ENCODE measurements around the gene CNNM4.
A peak's percentile ranks its signal among the peaks of the same experiment; 100 is the strongest.
"Not testable (repeated sequence)": the region's sequence is repeated elsewhere in the genome, so short reads cannot be mapped to it uniquely, and the experiment has no call there.

CNNM4 gene

DNA sequence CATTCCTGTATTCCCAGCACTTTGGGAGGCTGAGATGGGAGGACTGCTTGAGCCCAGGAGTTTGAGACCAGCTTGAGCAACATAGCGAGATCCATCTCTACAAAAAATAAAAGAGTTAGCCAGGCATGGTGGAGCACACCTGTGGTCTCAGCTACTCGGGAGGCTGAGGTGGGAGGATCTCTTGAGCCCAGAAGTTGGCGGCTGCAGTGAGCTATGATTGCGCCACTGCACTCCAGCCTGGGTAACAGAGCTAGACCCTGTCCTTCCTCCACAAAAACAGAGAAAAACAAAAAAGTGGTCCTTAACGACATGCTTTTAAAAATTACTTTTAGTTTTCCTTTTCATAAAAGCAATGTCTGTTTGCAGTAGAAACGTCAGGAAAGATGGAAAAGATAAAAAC lies 35.8 kb downstream of the CNNM4 start:
- not testable (repeated sequence) for H3K27ac Mint-ChIP-seq; H3K4me3 Mint-ChIP-seq; H3K36me3 Mint-ChIP-seq; H3K9me3 Mint-ChIP-seq (ENCODE audit: low read depth); H3K27me3 Mint-ChIP-seq; H3K4me1 Mint-ChIP-seq (ENCODE audit: low read depth)

DNA sequence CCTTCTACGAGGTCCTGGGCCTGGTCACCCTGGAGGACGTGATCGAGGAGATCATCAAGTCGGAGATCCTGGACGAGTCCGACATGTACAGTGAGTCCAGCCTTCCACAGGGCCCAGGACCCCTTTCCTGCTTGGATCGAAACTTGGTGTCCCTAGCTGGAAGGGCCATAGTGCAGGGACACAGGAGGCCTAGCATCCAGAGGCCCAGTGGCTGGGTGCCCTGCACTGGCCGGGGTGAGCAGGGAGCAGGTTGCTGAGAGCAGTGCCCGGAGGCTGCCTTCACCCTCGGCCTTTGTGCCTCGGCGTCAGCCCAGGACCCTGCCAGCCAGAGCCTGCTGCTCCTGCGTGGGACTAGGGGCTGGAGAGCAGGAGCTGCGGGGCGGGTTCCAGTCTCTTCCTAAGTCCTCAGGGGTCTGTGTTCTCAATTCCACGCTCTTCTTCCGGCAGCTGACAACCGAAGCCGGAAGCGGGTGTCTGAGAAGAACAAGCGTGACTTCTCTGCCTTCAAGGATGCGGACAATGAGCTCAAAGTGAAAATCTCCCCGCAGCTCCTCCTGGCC lies 36.4 kb downstream of the CNNM4 start:
- Mint-ChIP-seq H3K36me3 (peaks cover 3% of the 10 kb centered on the region), H3K4me3 (no peak overlapping the region), H3K27me3 (no peaks in the 10 kb centered on the region), H3K27ac (no peak overlapping the region), H3K9me3 (ENCODE audit: low read depth) (no peaks in the 10 kb centered on the region), H3K4me1 (ENCODE audit: low read depth) (no peaks in the 10 kb centered on the region)

DNA sequence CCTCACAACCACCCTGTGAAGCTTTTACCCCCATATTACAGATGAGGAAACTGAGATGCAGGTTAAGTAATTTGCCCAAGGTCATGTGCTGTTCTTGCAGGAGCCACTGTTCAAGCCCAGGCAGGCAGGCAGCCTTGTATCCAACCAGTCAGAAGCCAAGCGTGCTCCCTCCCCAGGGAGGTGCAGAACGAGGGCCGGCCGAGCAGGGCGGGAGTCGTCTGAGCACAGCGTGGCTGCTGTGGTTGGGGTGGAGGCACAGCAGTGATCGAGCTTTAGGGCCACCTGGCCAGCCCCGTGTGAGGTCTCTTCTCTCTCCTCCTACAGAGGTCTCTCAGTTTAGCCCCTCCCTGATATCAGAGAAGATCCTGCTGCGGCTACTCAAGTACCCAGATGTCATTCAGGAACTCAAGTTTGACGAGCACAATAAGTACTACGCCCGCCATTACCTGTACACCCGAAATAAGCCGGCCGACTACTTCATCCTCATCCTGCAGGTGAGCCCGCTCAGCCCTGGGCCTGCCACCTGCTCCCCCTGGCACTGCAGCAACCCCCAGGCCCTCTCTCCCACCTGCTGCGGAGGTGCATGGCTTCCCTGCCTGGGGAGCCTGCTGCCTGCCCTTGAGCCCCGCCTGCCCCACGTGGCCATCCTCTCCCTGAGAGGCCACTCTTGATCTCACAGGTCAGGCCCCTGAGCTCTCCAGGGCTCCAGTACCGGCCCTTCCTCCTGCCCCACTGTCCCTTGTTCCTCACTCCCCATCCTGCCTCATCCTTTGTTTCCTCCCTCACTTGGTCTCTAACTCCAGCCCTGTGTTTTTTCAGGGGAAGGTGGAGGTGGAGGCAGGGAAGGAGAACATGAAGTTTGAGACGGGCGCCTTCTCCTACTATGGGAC lies 38.3 kb downstream of the CNNM4 start:
- Mint-ChIP-seq H3K9me3 (ENCODE audit: low read depth) (no peaks in the 10 kb centered on the region), H3K36me3 (peaks cover 3% of the 10 kb centered on the region), H3K27ac (no peak overlapping the region), H3K4me1 (ENCODE audit: low read depth) (no peaks in the 10 kb centered on the region), H3K4me3 (no peak overlapping the region), H3K27me3 (no peaks in the 10 kb centered on the region)

DNA sequence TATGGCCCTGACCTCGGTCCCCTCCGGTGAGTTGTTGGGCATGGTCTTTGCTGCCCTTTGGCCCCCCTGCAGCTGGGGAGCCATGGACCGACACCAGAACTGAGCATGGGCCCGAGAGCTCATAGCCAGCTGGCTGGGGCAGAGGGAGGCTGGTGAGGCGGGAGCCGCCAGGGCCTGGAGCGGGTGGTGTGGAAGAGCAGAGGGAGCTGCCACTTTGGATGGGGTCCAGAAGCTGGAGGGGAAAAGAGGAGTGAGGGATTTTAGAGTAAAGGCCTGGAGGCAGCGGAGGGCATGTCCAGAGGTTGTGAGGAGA lies 38.9 kb downstream of the CNNM4 start:
- H3K36me3 Mint-ChIP-seq, result peaks cover 3% of the 10 kb centered on the region
- H3K9me3 Mint-ChIP-seq (ENCODE audit: low read depth), result no peaks in the 10 kb centered on the region
- no peaks in the 10 kb centered on the region for H3K4me1 Mint-ChIP-seq (ENCODE audit: low read depth)
- no peak overlapping the region for H3K4me3 Mint-ChIP-seq
- no peaks in the 10 kb centered on the region for H3K27me3 Mint-ChIP-seq
- H3K27ac Mint-ChIP-seq, result no peak overlapping the region

DNA sequence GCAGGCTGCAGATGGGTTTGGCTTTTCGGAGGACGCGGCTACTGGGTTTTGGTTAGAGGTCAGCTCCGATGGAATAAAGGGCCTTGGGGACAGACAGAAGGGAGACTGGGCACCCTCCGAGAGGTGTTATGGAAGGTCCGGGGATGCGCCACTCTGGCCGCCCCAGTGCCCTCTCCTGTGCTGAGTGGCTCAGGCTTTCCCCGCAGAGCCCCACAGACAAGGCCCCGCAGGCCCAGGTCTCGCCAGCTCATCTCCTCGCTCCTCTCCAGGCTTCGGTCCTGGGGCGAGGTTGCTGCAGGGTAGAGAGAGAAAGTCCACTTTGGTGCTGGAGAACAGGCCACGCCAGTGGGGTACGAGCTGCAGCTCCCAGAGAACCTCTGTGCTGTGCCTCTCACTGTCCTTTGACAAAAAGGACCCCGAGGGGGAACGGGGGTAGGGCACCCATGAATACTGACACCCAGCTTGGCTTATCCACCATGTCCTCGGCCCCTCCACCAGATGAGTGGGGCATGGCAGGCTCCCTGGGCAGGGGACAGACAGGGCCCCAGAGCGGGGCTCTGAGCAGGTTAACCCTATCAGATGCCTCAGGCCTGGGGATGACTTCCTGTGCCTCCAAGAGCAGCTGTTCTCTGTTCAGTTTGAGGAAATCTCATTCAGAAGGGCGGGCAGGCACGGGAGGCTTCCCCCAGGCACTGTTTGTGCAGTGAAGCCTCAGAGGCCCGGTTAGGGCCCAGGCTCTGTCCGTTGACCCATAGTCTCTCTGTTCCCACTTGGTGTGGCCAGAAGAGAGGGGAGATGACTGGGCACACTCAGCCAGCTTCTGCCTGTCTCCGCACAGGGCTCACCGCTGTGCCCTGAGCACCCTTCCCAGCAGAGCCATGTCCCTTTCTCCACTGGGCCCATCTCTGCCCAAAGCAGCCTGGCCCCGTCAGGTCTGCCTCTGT lies 39.6 kb downstream of the CNNM4 start:
- peaks cover 3% of the 10 kb centered on the region for H3K36me3 Mint-ChIP-seq
- H3K27ac Mint-ChIP-seq, result no peak overlapping the region
- no peaks in the 10 kb centered on the region for H3K9me3 Mint-ChIP-seq (ENCODE audit: low read depth)
- no peak overlapping the region for H3K4me3 Mint-ChIP-seq
- no peaks in the 10 kb centered on the region for H3K27me3 Mint-ChIP-seq
- no peaks in the 10 kb centered on the region for H3K4me1 Mint-ChIP-seq (ENCODE audit: low read depth)

DNA sequence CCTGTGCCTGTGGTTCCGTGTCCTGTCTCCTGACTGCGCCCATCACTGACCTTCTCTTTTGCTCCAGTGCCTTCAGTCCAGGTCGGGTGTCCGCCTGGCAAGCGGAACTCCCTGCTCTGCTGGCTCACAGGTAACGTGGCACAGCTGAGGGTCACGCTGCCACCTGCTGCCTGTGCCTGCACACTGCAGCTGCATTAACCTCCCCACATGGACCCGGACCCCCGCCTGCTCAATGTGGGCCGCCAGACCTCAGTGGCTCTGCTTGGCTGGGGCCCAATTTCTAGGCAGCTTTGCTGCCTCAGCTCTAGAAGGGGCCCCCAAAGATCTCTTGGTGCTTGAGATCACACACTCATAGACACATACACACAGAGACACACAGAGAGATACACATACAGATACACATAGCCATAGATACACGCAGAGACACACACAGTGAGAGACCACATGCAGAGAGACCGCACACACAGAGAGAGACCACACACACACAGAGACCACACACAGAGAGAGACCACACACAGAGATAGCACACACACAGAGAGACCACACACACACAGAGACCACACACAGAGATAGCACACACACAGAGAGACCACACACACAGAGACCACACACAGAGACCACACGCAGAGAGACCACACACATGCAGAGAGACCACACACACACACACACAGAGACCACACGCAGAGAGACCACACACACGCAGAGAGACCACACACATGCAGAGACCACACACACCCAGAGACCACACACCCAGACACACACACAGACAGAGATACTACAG lies 40.5 kb downstream of the CNNM4 start:
- no peak overlapping the region for H3K4me3 Mint-ChIP-seq
- no peak overlapping the region for H3K27ac Mint-ChIP-seq
- no peaks in the 10 kb centered on the region for H3K27me3 Mint-ChIP-seq
- H3K4me1 Mint-ChIP-seq (ENCODE audit: low read depth), result peaks cover under 1% of the 10 kb centered on the region
- no peaks in the 10 kb centered on the region for H3K9me3 Mint-ChIP-seq (ENCODE audit: low read depth)
- peaks cover 3% of the 10 kb centered on the region for H3K36me3 Mint-ChIP-seq

GRCh38 chr2:96801786-96802595 lies 41.3 kb downstream of the CNNM4 start:
- Mint-ChIP-seq H3K4me1 (ENCODE audit: low read depth) (peaks cover 8% of the 10 kb centered on the region), H3K27me3 (no peaks in the 10 kb centered on the region), H3K27ac (no peak overlapping the region), H3K36me3 (peaks cover 3% of the 10 kb centered on the region), H3K9me3 (ENCODE audit: low read depth) (no peaks in the 10 kb centered on the region), H3K4me3 (no peak overlapping the region)

GRCh38 chr2:96802721-96803120 lies 42.0 kb downstream of the CNNM4 start:
- Mint-ChIP-seq H3K9me3 (ENCODE audit: low read depth) (no peaks in the 10 kb centered on the region), H3K27me3 (no peaks in the 10 kb centered on the region), H3K4me1 (ENCODE audit: low read depth) (peaks cover 10% of the 10 kb centered on the region), H3K36me3 (peaks cover 3% of the 10 kb centered on the region), H3K4me3 (no peak overlapping the region), H3K27ac (no peak overlapping the region)

DNA sequence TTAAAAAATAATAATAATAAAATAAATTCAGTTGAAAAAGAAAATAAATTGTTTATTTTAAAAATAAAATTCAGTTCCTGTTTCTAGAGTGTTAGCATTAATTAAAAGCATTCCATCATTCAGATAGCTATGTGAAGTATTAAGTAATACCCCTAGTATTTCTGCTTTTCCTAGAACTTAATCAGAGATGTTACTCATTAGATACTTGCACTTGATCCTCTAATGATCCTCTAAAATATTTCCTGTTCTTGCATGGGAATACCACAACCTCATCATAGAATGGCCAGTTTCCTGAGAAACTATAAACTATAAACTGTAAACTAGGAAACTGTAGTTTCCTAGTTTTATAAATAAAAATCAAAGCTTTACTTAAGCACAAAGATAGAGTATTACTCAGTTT lies 44.3 kb downstream of the CNNM4 start:
- Mint-ChIP-seq H3K4me3 (no peak overlapping the region), H3K36me3 (no peaks in the 10 kb centered on the region), H3K4me1 (ENCODE audit: low read depth) (peaks cover 10% of the 10 kb centered on the region), H3K27me3 (no peaks in the 10 kb centered on the region), H3K9me3 (ENCODE audit: low read depth) (no peaks in the 10 kb centered on the region), H3K27ac (no peak overlapping the region)

DNA sequence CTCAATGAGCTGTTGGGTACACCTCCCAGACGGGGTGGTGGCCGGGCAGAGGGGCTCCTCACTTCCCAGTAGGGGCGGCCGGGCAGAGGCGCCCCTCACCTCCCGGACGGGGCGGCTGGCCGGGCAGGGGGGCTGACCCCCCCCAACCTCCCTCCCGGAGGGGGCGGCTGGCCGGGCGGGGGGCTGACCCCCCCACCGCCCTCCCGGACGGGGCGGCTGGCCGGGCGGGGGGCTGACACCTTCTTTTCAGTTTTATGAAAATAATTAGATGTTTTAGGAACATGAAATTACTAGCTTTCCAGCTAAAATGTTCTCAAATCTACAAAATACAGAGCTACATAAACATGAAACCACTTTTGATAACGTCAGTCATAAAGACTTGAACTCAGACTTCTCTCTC lies 45.2 kb downstream of the CNNM4 start:
- H3K27ac Mint-ChIP-seq, result not testable (repeated sequence)

DNA sequence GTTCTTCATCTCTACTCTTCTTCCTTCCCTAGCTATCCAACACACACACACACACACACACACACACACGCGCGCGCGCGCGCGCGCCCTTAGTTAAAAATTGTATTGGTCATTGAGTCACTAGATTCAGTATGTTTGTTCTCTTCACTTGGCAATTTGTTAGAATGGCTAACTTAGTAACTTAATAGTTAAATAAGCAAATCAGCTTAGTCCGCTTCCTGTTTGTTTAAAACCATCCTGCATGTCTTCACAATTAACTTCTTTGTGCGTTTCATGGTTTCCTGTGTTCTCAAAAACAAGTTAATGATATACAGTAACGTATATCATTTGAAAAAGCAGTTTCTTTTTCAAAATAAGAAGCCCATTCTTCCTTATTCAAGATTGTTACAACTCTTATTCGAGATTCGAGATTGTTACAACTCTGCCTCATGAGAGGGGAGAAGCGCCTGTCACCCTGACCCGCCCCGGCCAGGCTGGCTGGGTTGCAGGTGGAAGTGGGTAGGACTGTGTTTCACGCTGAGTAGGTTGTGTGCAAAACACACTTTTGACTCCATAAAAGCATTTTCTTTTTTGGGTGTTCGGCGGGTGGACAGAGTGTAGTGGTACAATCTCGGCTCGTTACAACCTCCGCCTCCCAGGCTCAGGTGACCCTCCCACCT lies 45.9 kb downstream of the CNNM4 start:
- no peaks in the 10 kb centered on the region for H3K36me3 Mint-ChIP-seq
- H3K27me3 Mint-ChIP-seq, result no peaks in the 10 kb centered on the region
- H3K27ac Mint-ChIP-seq, result peak overlapping the region; percentile 35
- H3K9me3 Mint-ChIP-seq (ENCODE audit: low read depth), result no peaks in the 10 kb centered on the region
- H3K4me1 Mint-ChIP-seq (ENCODE audit: low read depth), result peaks cover 10% of the 10 kb centered on the region
- peak overlapping the region; percentile 35 for H3K4me3 Mint-ChIP-seq

More for the DNA sequence above, 45.2 kb downstream of the CNNM4 start:
- not testable (repeated sequence) for H3K36me3 Mint-ChIP-seq; H3K4me1 Mint-ChIP-seq (ENCODE audit: low read depth); H3K4me3 Mint-ChIP-seq; H3K9me3 Mint-ChIP-seq (ENCODE audit: low read depth); H3K27me3 Mint-ChIP-seq

DNA sequence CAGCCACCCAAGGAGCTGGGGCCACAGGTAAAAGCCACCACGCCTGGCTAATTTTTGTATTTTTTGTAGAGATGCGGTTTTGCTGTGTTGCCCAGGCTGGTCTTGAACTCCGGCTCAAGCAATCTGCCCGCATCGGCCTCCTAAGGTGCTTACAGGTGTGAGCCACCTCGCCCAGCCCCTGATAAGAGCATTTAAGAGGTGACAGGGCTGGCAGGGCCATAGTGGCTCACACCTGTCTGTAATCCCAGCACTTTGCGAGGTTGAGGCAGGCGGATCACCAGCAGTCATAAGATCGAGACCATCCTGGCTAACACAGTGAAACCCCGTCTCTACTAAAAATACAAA lies 46.4 kb downstream of the CNNM4 start:
- H3K36me3 Mint-ChIP-seq, result no peaks in the 10 kb centered on the region
- no peak overlapping the region for H3K4me3 Mint-ChIP-seq

DNA sequence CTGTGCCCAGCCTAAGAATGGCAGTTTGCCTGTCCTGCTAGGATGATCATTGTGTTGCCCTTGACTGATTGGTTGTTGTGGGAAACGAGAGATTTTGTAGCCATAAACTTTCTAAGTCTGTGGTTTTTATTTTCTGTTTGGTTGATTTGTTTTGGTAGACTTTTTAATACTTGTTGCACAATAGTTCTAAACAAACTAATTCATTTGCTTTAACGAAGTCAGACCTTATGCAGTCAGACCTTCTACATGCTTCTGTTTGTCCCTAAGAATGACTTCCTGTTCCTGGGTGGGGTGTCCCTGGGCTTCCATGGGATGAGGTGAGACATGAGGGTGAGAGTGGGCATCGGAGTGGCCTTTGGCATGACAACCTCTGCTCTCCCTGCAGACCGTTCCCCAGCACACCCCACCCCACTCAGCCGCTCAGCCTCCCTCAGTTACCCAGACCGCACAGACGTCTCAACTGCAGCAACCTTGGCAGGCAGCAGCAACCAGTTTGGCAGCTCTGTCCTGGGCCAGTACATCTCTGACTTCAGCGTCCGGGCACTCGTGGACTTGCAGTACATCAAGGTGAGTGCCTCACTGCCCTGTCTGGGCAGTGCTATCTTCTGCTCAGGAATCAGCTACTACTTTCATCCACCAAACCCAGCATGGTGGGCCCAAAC lies 47.6 kb downstream of the CNNM4 start:
- peak overlapping the region; percentile 29 for H3K27ac Mint-ChIP-seq
- no peak overlapping the region for H3K4me3 Mint-ChIP-seq

More for the DNA sequence above, 46.4 kb downstream of the CNNM4 start:
- Mint-ChIP-seq H3K27me3 (no peaks in the 10 kb centered on the region), H3K27ac (no peak overlapping the region), H3K4me1 (ENCODE audit: low read depth) (peaks cover 10% of the 10 kb centered on the region), H3K9me3 (ENCODE audit: low read depth) (no peaks in the 10 kb centered on the region)

More for the DNA sequence above, 47.6 kb downstream of the CNNM4 start:
- Mint-ChIP-seq H3K9me3 (ENCODE audit: low read depth) (no peaks in the 10 kb centered on the region), H3K27me3 (no peaks in the 10 kb centered on the region), H3K4me1 (ENCODE audit: low read depth) (peaks cover 10% of the 10 kb centered on the region), H3K36me3 (no peaks in the 10 kb centered on the region)
